ENCODE data around the gene DAPK2. TPM values are rescaled to one million over a fixed set of nuclear protein-coding genes. Genes with fewer than 3 reads are reported as not detected.

DAPK2 gene
- total and polyA plus RNA-seq, 4 donors: 2.0 to 8.1 (median 7.0) TPM

- intact Hi-C loops (cut with DNase I): no loop called here
- Histone ChIP-seq H3K36me3 (ENCODE audit: control insufficient read depth in 1 of 2, insufficient read depth in 2 of 2, low read length in 1 of 2) (no peaks in the 10 kb centered on the region), H3K4me1 (ENCODE audit: control insufficient read depth in 1 of 2, insufficient read depth in 2 of 2, low read length in 2 of 2) (no peaks in the 10 kb centered on the region), H3K27ac (ENCODE audit: low read depth in 1 of 2, low read length in 2 of 2) (no peak overlapping the region), H3K9me3 (ENCODE audit: control insufficient read depth, low read length) (no peaks in the 10 kb centered on the region), H3K27me3 (ENCODE audit: control insufficient read depth in 1 of 2, insufficient read depth in 2 of 2, low read length in 1 of 2) (no peaks in the 10 kb centered on the region), H3K4me3 (ENCODE audit: low read length in 2 of 2) (no peak overlapping the region)
- DNase-seq (no peak), ATAC-seq (ENCODE audit: low FRiP score) (no peak)
- WGBS, 2 donors: 91 to 95% methylated on average over 4 of the region's 4 CpGs
These were observed 58.4 kb downstream of the DAPK2 start for GRCh38 chr15:63987796-63988378.

DNA sequence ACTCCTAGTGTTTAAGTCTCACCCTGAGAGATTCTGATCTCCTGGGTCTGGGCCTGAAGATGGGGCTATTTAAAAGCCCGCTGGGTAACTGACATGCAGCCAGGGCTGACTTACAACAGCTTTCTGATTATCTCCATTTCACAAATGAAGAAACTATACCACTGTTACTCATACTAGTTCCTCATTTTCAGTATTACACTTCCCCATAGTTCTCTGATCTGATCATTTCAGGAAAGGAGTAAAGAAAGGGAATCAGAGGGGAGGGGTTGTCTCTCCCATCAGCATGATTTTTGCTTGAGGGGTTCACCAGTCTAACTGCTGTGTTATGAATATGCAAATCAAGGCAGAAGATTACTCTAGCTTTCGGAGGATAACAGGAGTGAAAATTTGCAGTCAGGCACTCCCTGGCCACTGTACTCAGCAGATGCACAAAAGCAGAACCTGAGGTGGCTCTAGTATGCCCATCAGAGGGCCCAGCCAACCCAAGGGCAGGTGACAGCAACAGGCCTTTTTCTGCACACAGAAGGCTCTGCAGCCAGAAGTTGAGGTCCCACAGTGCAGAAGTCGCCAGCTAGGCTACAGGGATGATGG is 59.4 kb downstream of the DAPK2 start:
- 91 to 95% methylated on average over 3 of the region's 3 CpGs for WGBS, 2 donors
- no peak overlapping the region for H3K27ac ChIP-seq (ENCODE audit: low read depth in 1 of 2, low read length in 2 of 2)
- no peaks in the 10 kb centered on the region for H3K27me3 ChIP-seq (ENCODE audit: control insufficient read depth in 1 of 2, insufficient read depth in 2 of 2, low read length in 1 of 2)
- H3K4me3 ChIP-seq (ENCODE audit: low read length in 2 of 2): no peak overlapping the region
- intact Hi-C loops (cut with DNase I): no loop called here
- ATAC-seq (ENCODE audit: low FRiP score): no peak
- no peaks in the 10 kb centered on the region for H3K4me1 ChIP-seq (ENCODE audit: control insufficient read depth in 1 of 2, insufficient read depth in 2 of 2, low read length in 2 of 2)
- H3K9me3 ChIP-seq (ENCODE audit: control insufficient read depth, low read length): no peaks in the 10 kb centered on the region
- no peaks in the 10 kb centered on the region for H3K36me3 ChIP-seq (ENCODE audit: control insufficient read depth in 1 of 2, insufficient read depth in 2 of 2, low read length in 1 of 2)
- peak in 1 of 2 donors; percentile 63 for DNase-seq

DNA sequence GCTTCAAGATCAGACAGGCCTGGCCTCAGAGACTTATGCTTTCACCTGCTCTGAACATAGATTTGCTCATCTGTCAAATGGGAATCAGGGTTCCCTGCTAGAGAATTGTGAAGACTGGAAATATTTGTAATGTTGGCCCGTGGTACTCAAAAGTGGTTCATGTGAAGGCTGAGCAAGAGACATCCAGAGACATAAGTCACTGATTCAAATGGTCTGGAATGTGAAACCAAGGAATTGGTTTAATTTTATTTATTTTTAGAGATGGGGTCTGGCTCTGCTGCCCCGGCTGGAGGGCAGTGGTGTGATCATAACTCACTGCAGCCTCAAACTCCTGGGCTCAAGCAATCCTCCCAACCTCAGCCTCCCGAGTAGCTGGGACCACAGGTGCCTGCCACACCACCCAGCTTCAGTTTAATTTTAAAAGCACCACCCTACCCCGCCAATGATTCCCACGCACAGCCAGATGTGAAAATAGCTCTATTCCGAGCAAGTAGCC is 60.1 kb downstream of the DAPK2 start:
- Histone ChIP-seq H3K4me3 (ENCODE audit: low read length in 2 of 2) (no peak overlapping the region), H3K9me3 (ENCODE audit: control insufficient read depth, low read length) (no peaks in the 10 kb centered on the region), H3K36me3 (ENCODE audit: control insufficient read depth in 1 of 2, insufficient read depth in 2 of 2, low read length in 1 of 2) (no peaks in the 10 kb centered on the region), H3K4me1 (ENCODE audit: control insufficient read depth in 1 of 2, insufficient read depth in 2 of 2, low read length in 2 of 2) (no peaks in the 10 kb centered on the region), H3K27ac (ENCODE audit: low read depth in 1 of 2, low read length in 2 of 2) (no peak overlapping the region), H3K27me3 (ENCODE audit: control insufficient read depth in 1 of 2, insufficient read depth in 2 of 2, low read length in 1 of 2) (no peaks in the 10 kb centered on the region)
- ATAC-seq (ENCODE audit: low FRiP score) (no peak), DNase-seq (no peak)
- WGBS, 2 donors: 94% methylated on average over 6 of the region's 6 CpGs
- intact Hi-C loops (cut with DNase I): no loop called here

GRCh38 chr15:63985221-63986184 is 60.8 kb downstream of the DAPK2 start:
- Histone ChIP-seq H3K27me3 (ENCODE audit: control insufficient read depth in 1 of 2, insufficient read depth in 2 of 2, low read length in 1 of 2) (no peaks in the 10 kb centered on the region), H3K4me1 (ENCODE audit: control insufficient read depth in 1 of 2, insufficient read depth in 2 of 2, low read length in 2 of 2) (no peaks in the 10 kb centered on the region), H3K4me3 (ENCODE audit: low read length in 2 of 2) (no peak overlapping the region), H3K9me3 (ENCODE audit: control insufficient read depth, low read length) (no peaks in the 10 kb centered on the region), H3K36me3 (ENCODE audit: control insufficient read depth in 1 of 2, insufficient read depth in 2 of 2, low read length in 1 of 2) (no peaks in the 10 kb centered on the region), H3K27ac (ENCODE audit: low read depth in 1 of 2, low read length in 2 of 2) (peak overlapping the region in 1 of 2 donors; percentile 55)
- 41 to 45% methylated on average over 17 of the region's 17 CpGs for WGBS, 2 donors
- intact Hi-C loops (cut with DNase I): no loop called here
- ATAC-seq (ENCODE audit: low FRiP score) (peak; percentile 84), DNase-seq (peak; percentile 68 to 90)

DNA sequence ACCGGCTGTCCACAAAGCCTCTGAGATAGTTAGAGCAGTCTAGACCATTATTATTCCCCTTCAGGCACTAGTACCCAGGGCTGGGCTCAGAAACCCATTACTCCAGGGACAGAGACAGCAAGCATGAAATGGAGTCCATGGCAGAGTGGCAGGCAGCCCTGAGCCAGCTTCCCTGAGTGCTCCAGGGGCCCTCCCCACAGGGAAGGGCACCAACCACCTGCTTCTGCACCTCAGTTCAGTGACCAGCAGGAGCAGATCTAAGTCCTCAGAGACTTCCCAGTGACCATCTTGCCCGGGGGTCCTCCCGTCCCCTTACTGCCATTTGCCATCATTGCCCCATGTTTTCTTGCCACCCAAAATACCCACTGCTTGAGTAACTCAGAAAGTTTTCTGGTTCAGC is 62.0 kb downstream of the DAPK2 start:
- ATAC-seq (ENCODE audit: low FRiP score) (no peak), DNase-seq (no peak)
- Histone ChIP-seq H3K36me3 (ENCODE audit: control insufficient read depth in 1 of 2, insufficient read depth in 2 of 2, low read length in 1 of 2) (no peaks in the 10 kb centered on the region), H3K4me1 (ENCODE audit: control insufficient read depth in 1 of 2, insufficient read depth in 2 of 2, low read length in 2 of 2) (no peaks in the 10 kb centered on the region), H3K27ac (ENCODE audit: low read depth in 1 of 2, low read length in 2 of 2) (no peak overlapping the region), H3K9me3 (ENCODE audit: control insufficient read depth, low read length) (no peaks in the 10 kb centered on the region), H3K27me3 (ENCODE audit: control insufficient read depth in 1 of 2, insufficient read depth in 2 of 2, low read length in 1 of 2) (no peaks in the 10 kb centered on the region), H3K4me3 (ENCODE audit: low read length in 2 of 2) (no peak overlapping the region)
- intact Hi-C loops (cut with DNase I): no loop called here
- 88 to 92% methylated on average over 3 of the region's 3 CpGs for WGBS, 2 donors

DNA sequence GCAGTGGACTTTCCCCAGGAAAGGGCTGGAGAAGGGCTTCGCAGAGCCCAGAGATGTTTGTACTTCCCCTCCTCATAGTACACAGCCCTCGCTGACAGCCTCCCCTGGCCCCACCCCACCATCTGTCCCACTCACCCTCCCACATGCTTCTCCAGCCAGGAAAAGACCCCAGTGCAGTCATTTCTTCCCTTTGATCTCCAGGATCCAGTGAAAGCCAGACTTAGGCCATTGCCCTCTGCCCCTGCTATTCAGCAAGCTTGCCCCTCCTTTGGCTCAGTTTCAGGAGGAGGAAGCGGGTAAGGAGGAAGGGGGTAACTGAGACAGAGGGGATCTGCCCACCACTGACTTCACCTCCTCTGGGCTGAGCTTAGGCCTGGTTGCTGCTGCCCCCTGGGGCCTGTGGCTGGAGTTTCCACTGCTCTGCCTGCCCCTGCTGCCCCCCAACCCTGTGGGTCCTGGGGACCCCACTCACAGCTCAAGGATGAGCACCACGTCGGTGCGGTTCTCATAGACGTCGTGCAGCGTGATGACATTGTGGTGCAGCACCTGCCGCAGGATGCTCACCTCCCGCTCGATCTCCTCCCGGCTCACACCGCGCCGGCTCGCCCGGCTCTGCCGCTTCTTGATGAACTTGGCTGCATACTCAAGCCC is 63.1 kb downstream of the DAPK2 start:
- Histone ChIP-seq H3K36me3 (ENCODE audit: control insufficient read depth in 1 of 2, insufficient read depth in 2 of 2, low read length in 1 of 2) (no peaks in the 10 kb centered on the region), H3K27ac (ENCODE audit: low read depth in 1 of 2, low read length in 2 of 2) (no peak overlapping the region), H3K9me3 (ENCODE audit: control insufficient read depth, low read length) (no peaks in the 10 kb centered on the region), H3K27me3 (ENCODE audit: control insufficient read depth in 1 of 2, insufficient read depth in 2 of 2, low read length in 1 of 2) (no peaks in the 10 kb centered on the region), H3K4me3 (ENCODE audit: low read length in 2 of 2) (no peak overlapping the region), H3K4me1 (ENCODE audit: control insufficient read depth in 1 of 2, insufficient read depth in 2 of 2, low read length in 2 of 2) (no peaks in the 10 kb centered on the region)
- intact Hi-C loops (cut with DNase I): no loop called here
- DNase-seq (no peak), ATAC-seq (ENCODE audit: low FRiP score) (no peak)
- 93 to 94% methylated on average over 19 of the region's 19 CpGs for WGBS, 2 donors

DNA sequence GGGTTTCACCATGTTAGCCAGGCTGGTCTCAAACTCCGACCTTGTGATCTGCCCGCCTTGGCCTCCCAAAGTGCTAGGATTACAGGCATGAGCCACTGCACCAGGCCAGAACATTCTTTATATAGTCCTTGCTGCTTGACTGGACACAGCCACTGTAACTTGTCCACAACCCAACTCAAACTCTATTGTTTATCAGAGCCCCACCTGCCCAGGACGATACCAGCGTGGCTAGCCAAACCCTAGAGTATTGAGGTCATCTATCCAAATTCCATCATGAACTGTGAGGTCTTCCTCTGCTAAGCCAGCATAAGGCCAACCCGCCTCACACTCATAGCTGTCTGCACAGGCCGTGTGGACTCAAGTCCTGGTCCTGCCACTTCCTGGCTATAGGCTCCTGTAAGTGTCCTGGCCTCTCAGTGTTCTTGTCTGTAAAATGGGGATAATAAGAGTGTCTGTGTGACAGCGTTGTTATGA is 63.9 kb downstream of the DAPK2 start:
- Histone ChIP-seq H3K27me3 (ENCODE audit: control insufficient read depth in 1 of 2, insufficient read depth in 2 of 2, low read length in 1 of 2) (no peaks in the 10 kb centered on the region), H3K27ac (ENCODE audit: low read depth in 1 of 2, low read length in 2 of 2) (no peak overlapping the region), H3K36me3 (ENCODE audit: control insufficient read depth in 1 of 2, insufficient read depth in 2 of 2, low read length in 1 of 2) (no peaks in the 10 kb centered on the region), H3K4me1 (ENCODE audit: control insufficient read depth in 1 of 2, insufficient read depth in 2 of 2, low read length in 2 of 2) (no peaks in the 10 kb centered on the region), H3K4me3 (ENCODE audit: low read length in 2 of 2) (no peak overlapping the region), H3K9me3 (ENCODE audit: control insufficient read depth, low read length) (no peaks in the 10 kb centered on the region)
- DNase-seq (no peak), ATAC-seq (ENCODE audit: low FRiP score) (no peak)
- intact Hi-C loops (cut with DNase I): no loop called here
- 94 to 95% methylated on average over 7 of the region's 7 CpGs for WGBS, 2 donors

GRCh38 chr15:63981596-63982320 is 64.5 kb downstream of the DAPK2 start:
- H3K27me3 ChIP-seq (ENCODE audit: control insufficient read depth in 1 of 2, insufficient read depth in 2 of 2, low read length in 1 of 2): no peaks in the 10 kb centered on the region
- 96 to 97% methylated on average over 13 of the region's 13 CpGs for WGBS, 2 donors
- no peaks in the 10 kb centered on the region for H3K9me3 ChIP-seq (ENCODE audit: control insufficient read depth, low read length)
- DNase-seq (no peak), ATAC-seq (ENCODE audit: low FRiP score) (no peak)
- H3K4me1 ChIP-seq (ENCODE audit: control insufficient read depth in 1 of 2, insufficient read depth in 2 of 2, low read length in 2 of 2): no peaks in the 10 kb centered on the region
- H3K27ac ChIP-seq (ENCODE audit: low read depth in 1 of 2, low read length in 2 of 2): no peak overlapping the region
- intact Hi-C loops (cut with DNase I): no loop called here
- no peak overlapping the region for H3K4me3 ChIP-seq (ENCODE audit: low read length in 2 of 2)
- H3K36me3 ChIP-seq (ENCODE audit: control insufficient read depth in 1 of 2, insufficient read depth in 2 of 2, low read length in 1 of 2): no peaks in the 10 kb centered on the region
